GM12878 (cell line): Measurements from ENCODE around the gene ZNF264.

Source experiments
- ATF2 ChIP-seq: IDR thresholded peaks from 2 replicates; pipeline ENCODE4 v1.6.1; 2012; ENCODE audit warnings: low read length, inconsistent platforms
- CTCF ChIP-seq, 3 experiments: IDR thresholded peaks in 2 of 3; conservative IDR thresholded peaks in 1 of 3; 2 replicates each; pipeline ENCODE4 v1.5.1; 2011; ENCODE audit warnings: low read depth in 3 of 3, low read length in 3 of 3, mild to moderate bottlenecking in 3 of 3, control low read depth in 2 of 3, moderate library complexity in 2 of 3, inconsistent platforms in 1 of 3, mixed read lengths in 1 of 3; ENCODE audit not compliant: control insufficient read depth in 2 of 3, insufficient read depth in 1 of 3; ENCODE audit errors: extremely low read depth in 1 of 3
- FOXK2 ChIP-seq: fragments of 450-650 bp; IDR thresholded peaks from 2 replicates; pipeline ENCODE4 v1.6.1; 2017; ENCODE audit warnings: mild to moderate bottlenecking, moderate library complexity
- HDAC2 ChIP-seq: fragments of 200-600 bp; sonication (generic); IDR thresholded peaks from 2 replicates; pipeline ENCODE4 v1.6.1; 2017
- POLR2A ChIP-seq: IDR thresholded peaks from 2 replicates; pipeline ENCODE4 v1.6.1; 2011; ENCODE audit warnings: low read depth, mild to moderate bottlenecking, low read length

GRCh38 chr19:57241176-57241575, 49.9 kb downstream of the ZNF264 start:
- TF ChIP-seq CTCF (IDR thresholded peaks at IDR 0.05 in 2 of 3, conservative IDR thresholded peaks at IDR 0.05 in 1 of 3; ENCODE audit: control insufficient read depth in 2 of 3, extremely low read depth in 1 of 3, insufficient read depth in 1 of 3, low read depth in 3 of 3, low read length in 3 of 3) (no peak), POLR2A (no peak), FOXK2 (no peak), HDAC2 (no peak), ATF2 (no peak)
